C1 segment of cervical spinal cord (tissue), 14 donors: ENCODE measurements around the gene VAV2.

Source experiments
- DNase-seq, 14 donors: peaks; one replicate each; lab custom pipeline; 2025; lab: John Stamatoyannopoulos, UW

The VAV2 gene

DNA sequence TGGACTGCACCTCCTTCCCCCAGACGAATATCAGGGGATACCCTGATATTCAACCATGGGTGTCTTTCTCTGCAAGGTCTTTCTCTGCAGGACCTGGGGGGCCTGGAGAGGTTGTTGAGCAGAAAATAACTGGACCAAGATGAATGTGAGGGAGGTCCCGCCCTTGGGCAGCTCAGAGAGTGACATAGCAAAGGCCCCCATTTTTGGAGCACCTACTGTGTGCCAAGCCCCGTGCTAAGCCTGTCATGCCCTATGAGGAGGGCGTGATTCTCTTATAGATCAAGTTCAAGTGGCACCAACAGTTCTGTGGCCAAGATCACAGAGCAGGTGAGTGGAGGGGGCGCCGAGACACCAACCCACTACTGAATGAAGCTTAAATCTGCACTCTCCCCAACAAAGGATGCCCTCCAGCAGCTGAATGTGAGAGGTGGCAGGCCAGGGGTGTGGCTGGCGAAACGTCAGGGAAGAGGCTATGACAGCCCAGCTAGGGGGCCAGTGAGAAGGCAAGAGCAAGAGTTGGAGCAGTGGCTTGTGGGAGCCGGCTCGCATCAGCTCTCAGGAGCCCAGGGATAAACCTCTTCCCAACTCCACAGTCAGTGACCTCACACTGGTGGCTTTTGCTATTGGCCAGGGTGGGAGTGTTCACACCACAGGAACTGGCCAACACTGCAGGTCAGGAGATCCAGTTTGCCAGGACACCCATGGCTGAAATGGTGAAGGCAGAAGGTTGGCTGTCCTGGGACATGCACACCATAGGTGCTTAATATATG lies 259.3 kb downstream of the VAV2 start:
- DNase-seq: no peak

DNA sequence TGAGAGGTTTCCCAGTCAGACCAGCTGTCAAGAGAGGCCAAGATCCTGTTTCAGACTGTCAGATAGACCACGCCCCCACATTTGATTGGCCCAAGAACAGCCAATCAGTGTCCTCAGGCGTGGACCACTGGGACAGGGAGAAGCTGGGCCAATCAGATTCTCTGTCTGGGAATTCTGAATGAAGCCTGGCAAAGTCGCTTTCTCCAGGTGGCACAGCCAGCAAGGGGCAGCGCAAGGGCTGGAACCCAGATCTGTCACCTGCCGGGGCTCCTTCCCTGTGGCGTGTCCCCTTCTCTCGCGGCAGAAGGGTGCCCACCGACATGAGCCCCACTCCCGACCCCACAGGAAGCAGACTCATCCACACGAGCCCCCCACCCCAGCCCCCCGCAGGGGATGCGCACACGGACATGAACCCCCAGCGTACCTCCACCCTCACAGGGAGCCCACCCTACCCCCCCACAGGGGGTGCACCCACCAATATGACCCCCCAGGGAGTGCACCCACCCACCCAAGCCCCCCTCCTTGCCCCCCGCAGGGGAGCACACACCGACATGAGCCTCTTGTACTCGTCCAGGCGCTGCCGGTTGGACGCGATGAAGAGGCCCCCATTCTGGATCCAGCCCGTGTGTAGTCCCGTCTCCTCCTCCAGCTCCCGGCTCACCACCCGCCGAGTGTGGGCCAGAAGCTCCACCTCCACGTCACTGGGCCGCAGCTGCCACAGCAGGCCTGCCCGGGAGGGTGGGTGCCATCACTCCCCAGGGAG lies 260.1 kb downstream of the VAV2 start:
- DNase-seq: peak in 2 of 14 donors; percentile 57 to 91

DNA sequence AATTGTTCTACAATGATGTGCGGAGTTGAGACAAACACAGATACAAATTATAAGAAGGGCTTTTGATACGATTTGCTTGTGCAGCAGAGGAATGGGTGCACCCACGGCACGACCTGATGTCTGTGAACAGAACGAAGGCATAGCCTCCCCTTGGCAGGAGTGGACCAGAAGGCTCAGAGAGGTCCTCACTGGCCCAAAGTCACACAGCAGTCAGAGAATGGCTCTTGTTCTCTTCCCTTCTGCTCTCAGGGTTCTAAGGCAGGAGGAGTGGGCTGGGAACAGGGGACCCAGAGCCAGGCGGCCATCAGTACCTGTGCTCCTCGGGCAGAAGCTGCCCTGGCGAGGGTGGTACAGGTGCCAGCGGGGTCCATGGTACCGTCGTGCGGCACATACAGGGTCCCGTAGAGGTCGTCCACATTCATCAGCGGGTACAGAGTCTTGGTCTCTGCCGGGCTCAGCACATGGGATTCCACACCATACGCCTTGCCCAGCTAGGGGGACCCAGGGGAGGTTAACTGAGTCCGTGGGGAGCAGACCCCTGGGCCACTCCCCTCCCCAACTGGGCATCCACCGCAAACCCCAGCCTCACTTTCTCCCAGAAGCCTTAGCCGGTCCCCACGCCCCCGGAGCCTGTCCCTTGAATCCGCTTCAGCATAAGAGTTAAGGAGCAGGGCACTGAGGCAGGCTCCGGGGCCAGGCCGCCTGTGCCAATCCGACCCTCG lies 261.0 kb downstream of the VAV2 start:
- no peak for DNase-seq

DNA sequence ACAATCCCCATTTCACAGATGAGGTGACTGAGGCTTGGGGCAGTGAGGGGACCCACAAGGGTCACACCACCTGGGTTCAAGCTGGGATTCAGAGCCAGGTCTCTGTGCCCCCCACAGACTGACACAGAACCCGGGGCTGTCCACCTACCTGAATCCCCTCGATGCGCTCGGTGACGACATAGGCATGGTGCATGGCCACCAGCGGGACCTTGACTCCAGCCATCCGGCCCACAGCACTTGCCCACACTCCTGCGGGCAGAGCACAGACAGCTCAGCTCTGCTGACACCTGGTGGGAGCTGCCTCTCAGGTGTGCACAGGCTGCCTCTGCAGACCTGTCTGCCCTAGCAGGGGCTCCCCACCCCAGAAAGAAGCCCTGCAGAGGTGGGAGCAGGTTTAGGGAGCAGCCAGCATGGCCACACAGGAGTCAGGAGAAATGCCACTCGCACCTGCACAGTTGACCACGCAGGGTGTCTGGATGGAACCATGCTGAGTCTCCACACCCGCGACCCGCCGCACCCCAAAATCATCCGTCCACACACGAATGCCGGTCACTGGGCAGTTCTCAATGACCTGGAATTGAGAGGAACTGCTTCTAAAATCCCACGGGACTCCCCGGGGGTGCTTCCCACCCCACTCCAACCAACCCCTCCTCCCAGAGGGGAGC lies 262.4 kb downstream of the VAV2 start:
- DNase-seq: no peak

DNA sequence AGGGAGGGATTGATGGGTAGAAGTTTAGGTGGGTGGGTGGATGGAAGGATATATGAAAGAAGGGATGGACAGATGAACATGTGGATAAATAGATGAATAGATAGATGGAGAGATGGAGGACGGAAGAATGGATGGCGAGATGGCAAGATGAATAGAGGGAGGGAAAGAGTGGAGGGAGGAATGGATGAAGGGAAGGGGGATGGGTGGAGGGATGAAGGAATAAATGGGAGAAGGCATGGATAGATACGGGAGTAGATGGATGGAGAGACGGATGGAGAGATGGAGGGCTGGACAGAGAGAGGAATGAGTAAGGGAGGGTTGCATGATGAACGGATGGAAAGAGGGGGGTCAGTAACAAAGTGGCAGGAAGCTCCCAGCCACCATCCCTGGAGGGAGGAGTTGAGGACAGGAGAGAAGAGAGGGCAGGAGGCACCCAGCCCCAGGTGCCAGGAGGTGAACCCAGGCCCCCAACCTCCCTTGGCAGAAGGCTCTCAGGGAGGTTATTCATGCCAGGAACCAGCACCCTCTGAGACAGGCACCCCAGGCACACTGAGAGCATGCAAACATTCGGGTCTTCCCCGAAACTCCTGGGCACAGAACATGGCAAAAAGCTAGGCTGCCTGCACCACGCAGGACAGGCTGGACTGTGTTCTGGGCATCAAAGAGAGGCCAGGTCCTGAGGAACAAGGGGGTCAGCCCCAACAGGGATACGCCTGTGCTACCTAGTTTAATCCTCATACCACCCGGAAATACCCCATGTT lies 263.1 kb downstream of the VAV2 start:
- DNase-seq: no peak

DNA sequence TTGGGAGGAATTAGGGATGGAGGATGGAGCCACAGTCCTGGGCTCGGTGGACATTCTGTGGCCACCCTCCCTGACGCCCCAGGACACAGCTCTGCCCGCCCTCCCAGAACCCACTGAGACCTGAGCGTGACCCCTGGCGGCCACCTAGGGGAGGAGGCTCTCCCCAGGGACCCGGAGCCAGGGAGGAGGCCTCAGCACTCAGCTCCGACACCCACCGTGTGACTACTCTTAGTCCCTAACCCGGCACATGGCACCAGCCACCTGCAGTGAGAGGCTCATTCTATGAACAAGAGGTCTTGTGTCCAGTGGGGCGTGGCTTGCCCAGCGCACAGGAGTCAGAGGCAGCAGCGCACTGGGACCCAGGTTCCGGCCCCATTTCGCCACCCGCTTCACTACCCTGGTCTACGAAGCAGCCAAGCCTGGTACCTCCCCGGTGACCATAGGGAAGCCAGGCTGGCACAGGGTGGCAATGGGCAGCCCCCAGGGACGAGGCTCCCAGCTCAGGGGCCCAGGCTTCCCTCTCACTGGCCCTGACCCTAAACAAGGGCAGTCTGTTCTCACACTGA lies 264.2 kb downstream of the VAV2 start:
- DNase-seq: no peak

DNA sequence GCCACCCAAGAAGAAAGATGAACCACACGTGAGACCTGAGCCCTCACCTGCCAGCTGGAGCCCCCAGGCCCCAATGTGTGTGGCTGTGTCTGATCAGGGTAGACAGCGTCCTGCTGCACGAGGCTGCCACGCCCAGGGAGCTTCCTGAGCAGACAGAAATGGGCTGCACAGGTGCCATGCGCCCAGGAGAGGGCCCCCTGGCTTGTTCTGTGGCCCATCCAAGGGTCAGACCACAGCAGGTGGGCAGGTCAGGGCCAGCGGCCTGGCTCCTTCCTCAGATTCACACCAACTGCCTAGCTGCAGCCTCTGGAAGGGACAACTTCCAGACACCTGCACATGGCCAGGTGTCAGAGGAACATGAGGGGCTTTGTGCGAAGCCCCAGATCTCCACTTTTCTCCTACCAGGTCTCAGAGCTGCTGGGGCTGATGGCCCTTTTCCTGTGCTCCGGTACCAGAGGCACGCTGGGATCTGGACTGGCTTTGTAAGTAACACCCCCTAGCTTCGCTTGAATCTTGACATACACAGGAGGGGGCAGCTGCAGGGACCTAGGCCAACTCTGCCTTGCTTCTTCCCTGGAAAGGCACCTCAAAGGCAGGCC lies 264.7 kb downstream of the VAV2 start:
- DNase-seq: no peak

DNA sequence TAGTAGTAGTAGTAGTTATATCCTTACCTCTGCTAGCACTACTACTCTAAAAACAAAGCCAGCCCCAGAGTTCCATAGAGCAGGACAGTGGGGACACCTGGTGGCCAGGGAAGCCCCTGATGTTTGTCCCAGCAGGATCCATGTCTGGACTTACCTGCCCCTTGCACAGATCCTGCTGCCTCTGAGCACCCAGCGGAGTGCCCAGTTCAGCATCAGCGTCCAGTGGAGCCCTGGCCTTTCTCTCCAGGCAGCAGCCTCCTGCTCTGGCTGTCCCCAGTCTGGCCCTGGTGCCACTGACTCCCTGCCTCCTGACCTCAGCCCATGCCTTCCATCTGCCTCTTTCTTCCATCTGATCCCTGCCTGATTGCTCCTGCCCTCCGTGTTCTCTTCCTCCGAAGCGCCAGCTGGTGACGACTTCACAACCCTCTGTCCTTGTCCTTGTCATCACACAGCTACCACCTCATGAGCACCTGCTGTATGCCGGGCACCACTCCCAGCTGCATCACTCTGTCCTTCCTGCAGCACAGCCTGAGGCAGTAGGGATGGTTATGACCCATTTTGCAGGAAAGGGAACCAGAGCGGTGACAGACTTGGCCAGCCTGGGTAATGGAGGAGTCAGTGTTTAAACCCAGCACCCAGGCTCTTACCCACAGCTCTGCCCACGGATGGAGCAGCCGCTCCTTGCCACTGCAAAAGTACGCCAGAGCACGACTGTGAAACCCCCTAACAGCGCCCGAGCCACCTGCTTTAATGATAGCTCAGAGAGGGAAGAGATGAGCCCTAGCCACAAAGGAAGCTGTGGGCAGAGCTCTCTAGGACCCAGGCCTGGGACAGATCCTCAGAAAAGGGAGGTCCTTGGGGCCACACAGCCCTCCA lies 265.5 kb downstream of the VAV2 start:
- DNase-seq: peak in 3 of 14 donors; percentile 9 to 74 (median 17)

DNA sequence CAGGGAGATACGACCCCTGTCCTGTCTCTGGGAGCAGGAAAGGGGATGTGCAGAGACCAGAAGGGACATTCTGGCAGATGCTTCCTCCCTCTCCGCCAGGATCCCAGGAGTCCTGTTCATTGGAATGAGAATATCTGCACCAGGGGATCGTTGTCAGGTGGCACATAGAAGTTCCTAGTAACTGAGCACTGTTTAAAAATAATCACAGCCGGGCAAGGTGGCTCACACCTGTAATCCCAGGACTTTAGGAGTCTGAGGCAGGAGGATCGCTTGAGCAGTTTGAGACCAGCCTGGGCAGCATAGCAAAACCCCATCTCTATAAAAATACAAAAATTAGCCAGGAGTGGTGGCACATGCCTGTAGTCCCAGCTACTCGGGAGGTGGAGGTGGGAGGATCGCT lies 266.2 kb downstream of the VAV2 start:
- DNase-seq: no peak

DNA sequence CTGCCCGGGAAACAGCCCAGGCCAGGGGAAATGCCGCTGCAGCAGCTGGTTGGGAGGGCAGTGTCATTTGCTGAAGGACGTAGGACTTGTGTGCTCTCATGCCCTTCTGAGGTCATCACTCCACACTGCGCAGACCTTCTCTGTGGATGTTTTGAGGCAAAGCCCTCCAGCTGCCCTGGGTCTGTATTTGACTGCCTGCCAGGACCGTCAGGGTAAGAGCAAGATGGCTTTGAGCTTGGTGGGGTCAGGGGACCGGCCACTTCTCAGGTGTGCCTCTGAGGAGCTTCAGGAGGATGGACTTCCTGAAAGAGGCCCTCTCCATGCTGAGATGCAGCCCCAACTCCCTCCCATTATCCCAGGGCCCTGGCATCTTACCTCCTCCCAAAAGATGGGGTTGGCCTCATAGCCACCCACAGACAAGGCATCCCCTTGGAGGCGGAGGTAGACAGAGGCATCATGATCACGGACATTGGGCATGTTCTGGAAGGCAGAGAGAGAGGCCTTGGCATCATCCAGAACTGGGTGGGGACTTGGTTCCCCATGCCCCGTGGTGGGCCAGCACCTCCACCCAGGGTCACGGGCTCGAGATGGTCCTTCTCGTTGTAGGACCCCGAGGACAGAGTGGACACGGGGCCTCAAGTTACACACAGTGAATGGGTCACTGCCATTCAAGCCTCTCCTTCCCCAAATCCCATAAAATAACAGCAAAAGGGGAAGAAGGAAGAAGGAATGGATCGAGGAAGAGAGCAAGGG lies 273.4 kb downstream of the VAV2 start:
- DNase-seq: no peak

DNA sequence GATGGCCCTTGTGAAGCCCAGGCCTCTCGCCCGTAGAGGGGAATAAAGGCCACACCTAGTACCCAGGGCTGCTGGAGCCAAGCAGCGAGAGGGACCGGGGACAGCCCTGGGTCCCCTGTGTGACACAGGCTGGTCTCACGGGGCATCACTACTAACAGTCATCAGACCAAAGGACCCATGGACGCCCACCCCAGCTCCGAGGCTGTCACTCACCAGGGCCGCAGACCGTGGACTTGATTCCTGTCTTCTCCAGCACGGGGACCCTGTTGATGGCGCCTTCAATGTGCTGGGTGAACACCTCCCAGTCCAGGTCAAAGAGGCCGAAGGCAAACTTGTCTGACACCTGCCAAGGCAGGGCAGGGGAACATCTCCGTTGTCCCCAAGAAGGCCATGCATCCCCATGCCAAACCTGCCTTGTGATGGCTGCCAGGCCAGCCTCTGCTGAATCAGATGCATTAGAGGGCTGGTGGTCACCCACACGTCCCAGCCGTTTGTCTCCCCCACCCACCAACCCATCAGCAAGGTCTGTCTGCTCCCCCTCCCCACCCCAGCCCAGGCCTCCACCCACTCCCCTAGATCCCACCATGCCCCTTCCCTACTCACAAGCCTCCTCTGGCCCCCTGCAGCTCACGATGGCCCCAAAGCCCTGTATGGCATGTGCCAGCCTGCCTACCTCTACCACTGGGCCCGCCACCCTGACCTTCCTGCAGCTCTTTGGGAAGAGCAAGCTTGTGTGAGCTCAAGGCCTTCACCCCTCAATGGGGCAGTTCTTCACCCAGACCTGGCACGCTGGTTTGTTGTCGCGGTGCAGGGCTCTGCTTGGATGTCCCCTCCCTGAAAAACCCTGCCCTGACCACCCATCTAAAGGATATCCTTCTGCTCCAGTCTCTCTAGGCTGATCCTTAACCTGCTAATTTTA lies 274.8 kb downstream of the VAV2 start:
- no peak for DNase-seq

DNA sequence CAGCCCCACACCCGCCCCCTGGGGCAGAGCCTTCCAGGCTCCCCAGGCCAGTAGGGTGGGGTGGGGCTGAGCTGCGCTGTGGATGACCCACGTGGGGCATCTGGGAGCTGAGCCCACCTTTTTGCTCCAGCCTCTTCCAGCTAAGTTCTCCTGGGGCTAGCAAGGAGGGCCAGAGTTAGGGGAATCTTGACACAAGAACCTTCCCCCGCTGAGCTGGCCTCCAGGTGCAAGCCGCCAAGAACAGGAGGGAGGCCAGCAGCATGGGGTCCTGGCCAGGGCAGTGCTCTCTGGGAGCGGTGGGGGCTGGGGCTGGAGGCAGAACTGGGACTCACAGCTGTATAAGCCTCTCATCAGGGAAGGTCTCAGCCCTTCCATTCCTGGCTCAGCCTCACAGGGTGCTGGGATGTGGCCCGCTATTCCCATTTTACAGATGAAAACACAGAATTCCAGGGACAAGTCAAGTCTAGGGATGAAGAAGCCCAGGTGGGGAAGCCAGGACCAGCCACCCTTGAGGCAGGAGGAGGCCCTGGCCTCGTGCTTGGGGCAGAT lies 275.5 kb downstream of the VAV2 start:
- DNase-seq: peak in 3 of 14 donors; percentile 9 to 70 (median 42)

DNA sequence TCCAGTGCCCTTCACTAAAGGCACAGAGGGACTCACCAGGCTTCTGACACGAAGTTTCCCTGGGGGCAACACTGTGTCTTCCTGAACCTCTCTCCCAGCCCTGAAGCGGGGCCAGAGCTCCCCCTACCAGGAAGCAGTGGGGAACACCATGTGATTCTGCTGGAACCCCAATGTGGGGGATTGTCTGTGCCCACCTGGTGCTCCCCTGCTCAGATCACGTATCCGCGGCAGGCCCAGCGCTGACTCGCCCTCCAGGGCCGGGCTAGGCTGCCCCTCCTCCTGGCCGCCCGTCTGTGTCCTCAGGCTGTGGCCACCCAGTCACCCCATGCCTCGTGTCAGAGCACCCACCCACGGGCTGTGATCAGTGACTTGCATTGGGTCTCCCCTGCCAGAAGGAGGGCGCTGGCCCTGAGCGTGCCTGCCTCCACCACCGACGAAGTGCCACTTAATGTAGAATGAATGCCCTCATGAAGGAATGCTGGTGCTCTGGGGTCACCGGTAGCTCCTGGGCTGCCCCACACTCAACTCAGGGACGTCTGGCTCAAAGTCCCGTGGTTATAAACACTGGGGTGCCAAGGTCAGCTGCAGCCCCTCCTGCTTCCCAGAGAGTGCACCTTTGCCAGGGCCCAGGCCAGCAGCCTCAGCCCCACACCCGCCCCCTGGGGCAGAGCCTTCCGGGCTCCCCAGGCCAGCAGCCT lies 276.1 kb downstream of the VAV2 start:
- DNase-seq: no peak

DNA sequence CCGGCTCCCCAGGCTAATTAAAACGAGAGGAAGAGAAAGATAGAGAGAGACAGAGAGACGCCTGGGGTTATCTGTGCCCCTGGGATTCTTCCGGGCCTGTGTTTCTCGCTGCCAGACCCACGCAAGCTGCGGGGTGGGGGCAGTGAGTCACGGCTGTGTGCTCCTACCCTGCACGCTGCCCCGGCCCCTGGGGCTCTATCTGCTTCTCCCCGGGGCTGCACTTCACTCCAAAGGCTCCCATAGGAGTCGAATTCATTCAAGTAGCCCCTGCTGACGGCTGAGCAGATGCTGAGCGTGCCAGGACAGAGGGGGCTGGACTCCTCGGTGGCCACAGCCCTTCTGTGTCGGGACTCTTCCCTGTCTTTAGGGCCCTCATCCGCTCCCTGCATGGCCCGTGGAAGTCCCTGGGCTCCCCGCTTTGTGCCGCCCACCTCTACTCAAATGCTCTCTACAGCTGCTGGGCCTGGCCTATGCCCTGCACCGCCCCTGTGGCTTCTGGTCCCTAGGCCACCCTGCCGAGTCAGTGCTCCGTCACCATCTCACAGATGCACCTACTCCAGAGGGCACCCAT lies 276.7 kb downstream of the VAV2 start:
- DNase-seq: no peak

DNA sequence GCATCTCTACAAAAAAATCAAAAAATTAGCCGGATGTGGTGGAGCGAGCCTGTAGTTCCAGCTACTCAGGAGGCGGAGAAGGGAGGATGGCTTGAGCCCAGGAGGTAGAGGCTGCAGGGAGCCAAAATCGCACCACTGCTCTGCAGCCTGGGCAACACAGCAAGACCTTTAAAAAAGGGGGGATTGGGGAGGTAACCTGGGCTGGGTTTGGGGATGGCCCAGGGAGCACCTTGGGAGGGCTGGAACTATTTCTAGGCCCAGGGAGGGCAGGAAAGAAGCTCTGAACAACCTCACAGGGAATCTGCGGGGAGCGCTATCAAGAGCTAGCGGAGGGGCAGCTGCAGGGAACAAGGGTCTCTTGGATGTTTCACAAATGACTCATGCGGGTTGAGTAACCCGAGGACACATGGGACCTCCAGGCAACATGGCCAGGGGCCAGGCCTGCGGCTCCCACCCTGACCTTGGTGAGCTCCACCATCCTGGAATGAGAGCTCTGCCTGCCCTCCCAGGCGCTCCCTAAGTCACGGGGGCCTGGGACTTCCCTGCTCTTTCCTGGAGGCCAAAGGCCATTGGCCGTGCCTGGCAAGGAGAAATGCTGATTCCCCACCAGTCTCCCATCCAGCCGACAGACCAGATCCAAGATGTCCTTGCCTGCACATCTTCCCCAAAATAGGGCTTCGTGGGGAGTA lies 277.4 kb downstream of the VAV2 start:
- DNase-seq: no peak
